GM18873 (cell line): ENCODE results near the gene REG3G.

Experiments used
- ATAC-seq: cut with Tn5 transposase; IDR thresholded peaks from one replicate; pipeline ENCODE4 v1.9.1; 2021; ENCODE audit warnings: mild to moderate bottlenecking, moderate library complexity, moderate number of reproducible peaks; ENCODE audit not compliant: unreplicated experiment, low FRiP score

The REG3G gene

GRCh38 chr2:79025421-79025820, at the start of gene REG3G:
TSS of gene REG3G (plus strand) at chr2:79025702. CDS start at chr2:79026094, 392 bp downstream.
- no peak for ATAC-seq

- ATAC-seq, result peak; percentile 92
Measured at GRCh38 chr2:78977661-78978145, 47.8 kb upstream of the REG3G start.

- no peak for ATAC-seq
Measured at GRCh38 chr2:78978340-78978739, 47.2 kb upstream of the REG3G start.

- no peak for ATAC-seq
Measured at GRCh38 chr2:78979380-78980151, 45.9 kb upstream of the REG3G start.

- ATAC-seq, result no peak
Measured at GRCh38 chr2:78980152-78980465, 45.4 kb upstream of the REG3G start.

GRCh38 chr2:78980871-78981270, 44.6 kb upstream of the REG3G start:
- ATAC-seq, result no peak

- ATAC-seq, result no peak
Measured at GRCh38 chr2:78982638-78983330, 42.7 kb upstream of the REG3G start.

- no peak for ATAC-seq
Measured at GRCh38 chr2:78984386-78984785, 41.1 kb upstream of the REG3G start.

GRCh38 chr2:78985558-78985957, 39.9 kb upstream of the REG3G start:
- ATAC-seq, result no peak

- ATAC-seq, result no peak
Measured at GRCh38 chr2:78989051-78989450, 36.5 kb upstream of the REG3G start.

GRCh38 chr2:78992451-78992806, 33.1 kb upstream of the REG3G start:
- ATAC-seq, result no peak

- no peak for ATAC-seq
Measured at GRCh38 chr2:78992807-78993517, 32.5 kb upstream of the REG3G start.

GRCh38 chr2:78993518-78994148, 31.9 kb upstream of the REG3G start:
- no peak for ATAC-seq

- no peak for ATAC-seq
Measured at GRCh38 chr2:78994789-78995188, 30.7 kb upstream of the REG3G start.

- no peak for ATAC-seq
Measured at GRCh38 chr2:78999406-78999805, 26.1 kb upstream of the REG3G start.

- ATAC-seq, result no peak
Measured at GRCh38 chr2:79000008-79000576, 25.4 kb upstream of the REG3G start.

GRCh38 chr2:79001285-79001684, 24.2 kb upstream of the REG3G start:
- no peak for ATAC-seq

GRCh38 chr2:79004680-79005079, 20.8 kb upstream of the REG3G start:
- ATAC-seq, result no peak

- ATAC-seq, result no peak
Measured at GRCh38 chr2:79005216-79005615, 20.3 kb upstream of the REG3G start.

- no peak for ATAC-seq
Measured at GRCh38 chr2:79009388-79009787, 16.1 kb upstream of the REG3G start.

GRCh38 chr2:79011496-79011895, 14.0 kb upstream of the REG3G start:
- no peak for ATAC-seq
